HCT116 (cell line): ENCODE results near the gene PHPT1. TPM values are rescaled to one million over a fixed set of nuclear protein-coding genes. Genes with fewer than 3 reads are reported as not detected.
"Not testable (repeated sequence)": the region's sequence is repeated elsewhere in the genome, so short reads cannot be mapped to it uniquely, and the experiment has no call there.

ENCODE experiments used
- ATAC-seq: fragments of 200-7000 bp; cut with Tn5 transposase; 2 replicates; pipeline ENCODE4 v1.9.1; 2020; ENCODE audit warnings: mild to moderate bottlenecking, moderate library complexity
- BruUV-seq: library from RNA; stranded (reverse); fragments of 400-500 nt; replicated peaks from 2 replicates; lab custom pipeline; 2021; lab: Mats Ljungman, UMichigan
- CTCF ChIA-PET: fragments of 300-600 bp; sonication (Branson Sonifier 250); formaldehyde crosslinking; loops from one replicate; lab custom pipeline; 2021; ENCODE audit warnings: antibody characterized with exemption; lab: Charles Lee
- POLR2A ChIA-PET: fragments of 300-600, 350-600 bp; sonication (Branson Sonifier 250); formaldehyde crosslinking; loops from one replicate; lab custom pipeline; 2021; ENCODE audit warnings: antibody characterized with exemption; lab: Charles Lee
- RAD21 ChIA-PET, 2 experiments: fragments of 300-600 bp; sonication (Branson Sonifier 250); formaldehyde crosslinking; loops; one replicate each; lab custom pipeline; 2023; ENCODE audit warnings: low total read pairs in 2 of 2; ENCODE audit not compliant: uncharacterized antibody in 2 of 2, unreplicated experiment in 2 of 2, low non-redundant PET in 1 of 2; lab: Charles Lee
- DNase-seq: peaks from one replicate; pipeline ENCODE4 v3.0.0-alpha.2; 2010; ENCODE audit warnings: low read depth, low spot score
- H2AFZ ChIP-seq: fragments of 200-600 bp; shearing (Covaris generic), sonication (generic); 2 replicates; pipeline ENCODE4 v1.6.1; 2017; ENCODE audit warnings: low read depth, mixed run types, mixed read lengths, antibody characterized with exemption, low read length; ENCODE audit not compliant: poor library complexity, severe bottlenecking
- H3K27ac ChIP-seq: 2 replicates; pipeline ENCODE4 v1.5.1; 2012; ENCODE audit warnings: low read depth, low read length
- H3K27me3 ChIP-seq: fragments of 200-600 bp; sonication (generic); 2 replicates; pipeline ENCODE4 v1.6.1; 2016; ENCODE audit warnings: mixed run types, low read length, mixed read lengths; ENCODE audit not compliant: insufficient read depth
- H3K36me3 ChIP-seq, 2 experiments: fragments of 200-500 bp in 1 of 2; fragments of 200-600 bp in 1 of 2; sonication (Bioruptor generic) in 1 of 2; sonication (generic) in 1 of 2; 2 replicates each; pipeline versions ENCODE4 v1.5.1 to v1.6.1; 2014 to 2016; ENCODE audit warnings: low read length in 2 of 2, inconsistent platforms in 1 of 2, mixed read lengths in 1 of 2, mixed run types in 1 of 2; ENCODE audit not compliant: insufficient read depth in 2 of 2, control insufficient read depth in 1 of 2
- H3K4me1 ChIP-seq, 2 experiments: fragments of 200-600 bp in 1 of 2; sonication (generic) in 1 of 2; 2 replicates each; pipeline versions ENCODE4 v1.5.1 to v1.6.1; 2012 to 2017; ENCODE audit warnings: low read length in 2 of 2, inconsistent platforms in 1 of 2, mild to moderate bottlenecking in 1 of 2, mixed read lengths in 1 of 2, mixed run types in 1 of 2, moderate library complexity in 1 of 2; ENCODE audit not compliant: insufficient read depth in 2 of 2, control insufficient read depth in 1 of 2
- H3K4me2 ChIP-seq: fragments of 200-600 bp; sonication (generic); 2 replicates; pipeline ENCODE4 v1.6.1; 2017; ENCODE audit warnings: mixed run types, low read length, mixed read lengths
- H3K4me3 ChIP-seq, 2 experiments: fragments of 200-600 bp in 1 of 2; sonication (generic) in 1 of 2; replicated peaks in 1 of 2; 2 replicates each; pipeline ENCODE4 v1.5.1; 2011 to 2016; ENCODE audit warnings: low read length in 2 of 2, control low read depth in 1 of 2, low read depth in 1 of 2, mild to moderate bottlenecking in 1 of 2, mixed read lengths in 1 of 2, mixed run types in 1 of 2
- H3K79me2 ChIP-seq: fragments of 200-600 bp; sonication (generic); 2 replicates; pipeline ENCODE4 v1.6.1; 2017; ENCODE audit warnings: mild to moderate bottlenecking, mixed run types, low read length, moderate library complexity, mixed read lengths; ENCODE audit not compliant: insufficient read depth
- H3K9ac ChIP-seq: fragments of 200-600 bp; sonication (generic); 2 replicates; pipeline ENCODE4 v1.6.1; 2016; ENCODE audit warnings: low read length, mixed read lengths
- H3K9me2 ChIP-seq: fragments of 200-600 bp; sonication (generic), shearing (Covaris generic); 2 replicates; pipeline ENCODE4 v1.6.1; 2017; ENCODE audit warnings: mixed run types, mild to moderate bottlenecking, moderate library complexity; ENCODE audit not compliant: insufficient read depth
- H3K9me3 ChIP-seq, 2 experiments: fragments of 200-500 bp in 1 of 2; fragments of 200-600 bp in 1 of 2; sonication (Bioruptor generic) in 1 of 2; sonication (generic) in 1 of 2; 2 replicates each; pipeline ENCODE4 v1.6.1; 2014 to 2017; ENCODE audit warnings: low read length in 2 of 2, mixed read lengths in 2 of 2, inconsistent platforms in 1 of 2, low read depth in 1 of 2, mild to moderate bottlenecking in 1 of 2, mixed run types in 1 of 2, moderate library complexity in 1 of 2; ENCODE audit not compliant: control insufficient read depth in 1 of 2, insufficient read depth in 1 of 2
- H4K20me1 ChIP-seq: fragments of 200-600 bp; sonication (generic), shearing (Covaris generic); 2 replicates; pipeline ENCODE4 v1.6.1; 2017; ENCODE audit warnings: mixed run types, mild to moderate bottlenecking, moderate library complexity; ENCODE audit not compliant: insufficient read depth
- CEBPB ChIP-seq: IDR thresholded peaks from 2 replicates; pipeline ENCODE4 v1.6.1; 2012; ENCODE audit warnings: low read depth
- EGR1 ChIP-seq: IDR thresholded peaks from 2 replicates; pipeline ENCODE4 v1.6.1; 2012; ENCODE audit warnings: low read depth
- EZH2phosphoT487 ChIP-seq: fragments of 200-600 bp; IDR thresholded peaks from 2 replicates; pipeline ENCODE4 v1.6.1; 2018; ENCODE audit warnings: antibody characterized with exemption, borderline replicate concordance
- FOSL1 ChIP-seq: IDR thresholded peaks from 2 replicates; pipeline ENCODE4 v1.6.1; 2012; ENCODE audit warnings: low read depth
- JUND ChIP-seq: IDR thresholded peaks from 2 replicates; pipeline ENCODE4 v1.6.1; 2012
- MAX ChIP-seq: IDR thresholded peaks from 2 replicates; pipeline ENCODE4 v1.6.1; 2012
- POLR2AphosphoS5 ChIP-seq: IDR thresholded peaks from 2 replicates; pipeline ENCODE4 v1.6.1; 2011; ENCODE audit warnings: mild to moderate bottlenecking, low read depth, low read length, moderate library complexity
- REST ChIP-seq: IDR thresholded peaks from 2 replicates; pipeline ENCODE4 v1.6.1; 2012; ENCODE audit warnings: low read depth
- SP1 ChIP-seq: IDR thresholded peaks from 2 replicates; pipeline ENCODE4 v1.6.1; 2012; ENCODE audit warnings: low read depth
- ZNF274 ChIP-seq: fragments of 200-500 bp; sonication (Bioruptor generic); IDR thresholded peaks from 2 replicates; pipeline ENCODE4 v1.6.1; 2014; ENCODE audit warnings: mild to moderate bottlenecking, low read depth, low read length, inconsistent platforms
- intact Hi-C: fragments of 100-400 bp; cut with micrococcal nuclease; formaldehyde crosslinking; loops from 2 replicates; pipeline ENCODE4 v1.10.0; 2022
- total RNA-seq: library from RNA; stranded (reverse); gene quantifications from one replicate; pipeline ENCODE4 v1.2.1, GENCODE V29; 2021; ENCODE audit not compliant: unreplicated experiment

PHPT1 gene
- total RNA-seq, 1 experiment from 2014 or later = 148 TPM

- H3K79me2 ChIP-seq, RAD21 ChIA-PET, ATAC-seq, H3K27ac ChIP-seq, BruUV-seq, H4K20me1 ChIP-seq, H3K4me3 ChIP-seq, H2AFZ ChIP-seq, POLR2A ChIA-PET, H3K9ac ChIP-seq, H3K9me2 ChIP-seq, CTCF ChIA-PET, intact Hi-C loops, H3K4me2 ChIP-seq, H3K36me3 ChIP-seq, DNase-seq, H3K27me3 ChIP-seq, H3K9me3 ChIP-seq: not testable (repeated sequence)
- peaks cover 26 to 37% of the 10 kb centered on the region in 2 experiments for H3K4me1 ChIP-seq
Measured at GRCh38 chr9:136803009-136803550, 46.1 kb upstream of the PHPT1 start.

- intact Hi-C loops = no loop called here
- Histone ChIP-seq H3K79me2 (peaks cover 17% of the 10 kb centered on the region), H3K36me3 (no peaks in the 10 kb centered on the region), H3K9me2 (no peaks in the 10 kb centered on the region), H3K4me1 (peaks cover 26 to 37% of the 10 kb centered on the region in 2 experiments), H3K27ac (no peak overlapping the region), H3K4me2 (no peak overlapping the region), H2AFZ (no peak overlapping the region), H3K9ac (no peak overlapping the region), H3K27me3 (no peaks in the 10 kb centered on the region), H3K9me3 (no peaks in the 10 kb centered on the region), H3K4me3 (no peak overlapping the region), H4K20me1 (no peaks in the 10 kb centered on the region)
- CTCF ChIA-PET = no interaction called here
- TF ChIP-seq EGR1 (no peak), FOSL1 (no peak), EZH2phosphoT487 (no peak), ZNF274 (no peak), MAX (no peak), JUND (no peak), SP1 (no peak), CEBPB (no peak), POLR2AphosphoS5 (no peak), REST (no peak)
- ATAC-seq (no peak), DNase-seq (no peak)
- RAD21 ChIA-PET = no interaction called here
- BruUV-seq = no TSS peak
- POLR2A ChIA-PET = no interaction called here
Measured at GRCh38 chr9:136803551-136804508, 45.4 kb upstream of the PHPT1 start.
